GM21737 (cell line): ENCODE results near the gene KCP.

ENCODE experiments used
- ATAC-seq: cut with Tn5 transposase; IDR thresholded peaks from one replicate; pipeline ENCODE4 v1.9.1; 2021; ENCODE audit warnings: mild to moderate bottlenecking, moderate library complexity; ENCODE audit not compliant: unreplicated experiment

KCP gene

GRCh38 chr7:128859232-128860157, 51.0 kb downstream of the KCP start:
- ATAC-seq: no peak

GRCh38 chr7:128858380-128859231, 51.9 kb downstream of the KCP start:
- ATAC-seq: no peak

- no peak for ATAC-seq
Observed at GRCh38 chr7:128856001-128856718, 54.3 kb downstream of the KCP start.

- no peak for ATAC-seq
Observed at GRCh38 chr7:128855559-128855958, 55.0 kb downstream of the KCP start.

- no peak for ATAC-seq
Observed at GRCh38 chr7:128854396-128854795, 56.1 kb downstream of the KCP start.

- ATAC-seq: no peak
Observed at GRCh38 chr7:128853799-128854198, 56.7 kb downstream of the KCP start.

- ATAC-seq: no peak
Observed at GRCh38 chr7:128852537-128853254, 57.8 kb downstream of the KCP start.

- ATAC-seq: no peak
Observed at GRCh38 chr7:128849804-128850490, 60.6 kb downstream of the KCP start.

- ATAC-seq: no peak
Observed at GRCh38 chr7:128849156-128849515, 61.4 kb downstream of the KCP start.

- no peak for ATAC-seq
Observed at GRCh38 chr7:128848289-128849155, 62.0 kb downstream of the KCP start.

GRCh38 chr7:128847721-128848211, 62.7 kb downstream of the KCP start:
- ATAC-seq: no peak

- ATAC-seq: no peak
Observed at GRCh38 chr7:128846781-128847444, 63.6 kb downstream of the KCP start.

GRCh38 chr7:128845987-128846386, 64.5 kb downstream of the KCP start:
- no peak for ATAC-seq

GRCh38 chr7:128845475-128845874, 65.0 kb downstream of the KCP start:
- ATAC-seq: no peak

GRCh38 chr7:128844777-128845311, 65.7 kb downstream of the KCP start:
- no peak for ATAC-seq

GRCh38 chr7:128843938-128844621, 66.4 kb downstream of the KCP start:
- ATAC-seq: no peak
